ENCODE data around the gene NEK11.

DNA sequence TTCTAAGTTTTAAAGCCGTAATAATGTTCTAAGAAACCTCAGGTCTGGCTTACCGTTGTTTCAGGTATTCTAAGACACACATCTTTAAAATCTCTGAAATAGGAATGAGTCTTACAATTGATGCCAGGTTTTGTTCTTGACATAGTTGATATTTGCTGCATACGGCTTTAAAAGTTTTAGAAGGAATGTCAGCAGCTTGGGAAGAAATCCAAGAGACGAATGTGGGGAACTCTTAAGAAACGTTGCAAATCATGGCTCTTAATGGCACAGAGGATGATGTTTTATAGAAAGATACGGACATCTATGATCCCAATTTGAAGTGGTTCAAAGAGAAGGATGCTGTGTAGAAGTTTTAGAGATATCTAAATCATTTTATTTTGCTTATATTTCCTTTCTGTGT lies 366.4 kb downstream of the NEK11 start:
- no peak for TF ChIP-seq EZH2 (IDR thresholded peaks at IDR 0.05; ENCODE audit: borderline replicate concordance, insufficient read depth, low read length, poor library complexity, severe bottlenecking)
- TF ChIP-seq, protein P1, sequence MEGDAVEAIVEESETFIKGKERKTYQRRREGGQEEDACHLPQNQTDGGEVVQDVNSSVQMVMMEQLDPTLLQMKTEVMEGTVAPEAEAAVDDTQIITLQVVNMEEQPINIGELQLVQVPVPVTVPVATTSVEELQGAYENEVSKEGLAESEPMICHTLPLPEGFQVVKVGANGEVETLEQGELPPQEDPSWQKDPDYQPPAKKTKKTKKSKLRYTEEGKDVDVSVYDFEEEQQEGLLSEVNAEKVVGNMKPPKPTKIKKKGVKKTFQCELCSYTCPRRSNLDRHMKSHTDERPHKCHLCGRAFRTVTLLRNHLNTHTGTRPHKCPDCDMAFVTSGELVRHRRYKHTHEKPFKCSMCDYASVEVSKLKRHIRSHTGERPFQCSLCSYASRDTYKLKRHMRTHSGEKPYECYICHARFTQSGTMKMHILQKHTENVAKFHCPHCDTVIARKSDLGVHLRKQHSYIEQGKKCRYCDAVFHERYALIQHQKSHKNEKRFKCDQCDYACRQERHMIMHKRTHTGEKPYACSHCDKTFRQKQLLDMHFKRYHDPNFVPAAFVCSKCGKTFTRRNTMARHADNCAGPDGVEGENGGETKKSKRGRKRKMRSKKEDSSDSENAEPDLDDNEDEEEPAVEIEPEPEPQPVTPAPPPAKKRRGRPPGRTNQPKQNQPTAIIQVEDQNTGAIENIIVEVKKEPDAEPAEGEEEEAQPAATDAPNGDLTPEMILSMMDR (IDR thresholded peaks at IDR 0.05; ENCODE audit: poor library complexity, severe bottlenecking) = no peak
